ENCODE results near the gene GPR75. TPM values are rescaled to one million over a fixed set of nuclear protein-coding genes. Genes with fewer than 3 reads are reported as not detected.

The GPR75 gene
- total and polyA plus RNA-seq, 2 of the 13 experiments (the other 11 are each of a cell fraction or from before 2014, with no cell fraction given), result 3.3 to 4.1 TPM

DNA sequence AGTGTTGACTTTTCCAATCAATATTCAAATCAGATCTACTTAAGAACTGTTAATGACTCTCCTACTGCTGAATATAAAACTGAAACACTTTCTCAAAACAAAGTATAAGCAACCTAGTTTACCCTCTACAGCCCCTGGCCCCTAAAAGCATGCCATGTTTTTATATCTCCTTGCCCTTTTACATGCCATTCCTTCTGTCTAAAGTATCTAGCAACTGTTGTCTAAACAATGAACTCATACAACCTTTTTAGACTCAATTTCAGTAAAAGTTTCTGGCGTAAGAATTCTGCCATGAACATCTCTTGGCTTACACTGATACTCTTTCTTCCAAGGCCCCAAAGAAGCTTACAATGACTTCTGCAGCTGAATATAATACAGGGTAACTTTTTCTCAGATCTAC is 47.8 kb upstream of the GPR75 start:
- Histone ChIP-seq H3K4me3 (replicated peaks in 1 of 3; ENCODE audit: insufficient read depth in 1 of 3, low read depth in 2 of 3, low read length in 3 of 3) (no peak overlapping the region), H3K9me3 (ENCODE audit: low read length) (no peaks in the 10 kb centered on the region), H3K36me3 (replicated peaks in 1 of 2; ENCODE audit: control insufficient read depth in 1 of 2, insufficient read depth in 2 of 2, low read length in 2 of 2) (peaks cover 22 to 85% of the 10 kb centered on the region in 2 experiments), H3K4me2 (ENCODE audit: low read depth, low read length) (no peak overlapping the region), H4K20me1 (ENCODE audit: insufficient read depth, low read length) (no peaks in the 10 kb centered on the region), H3K27ac (ENCODE audit: extremely low read length, insufficient read depth, low read length) (no peak overlapping the region), H3K27me3 (ENCODE audit: control insufficient read depth in 1 of 2, insufficient read depth in 2 of 2, low read length in 2 of 2) (no peaks in the 10 kb centered on the region), H2AFZ (ENCODE audit: low read length) (no peak overlapping the region), H3K9ac (ENCODE audit: insufficient read depth, low read depth, low read length) (no peak overlapping the region), H3K79me2 (ENCODE audit: insufficient read depth, low read length) (no peaks in the 10 kb centered on the region), H3K4me1 (ENCODE audit: insufficient read depth, low read length) (no peaks in the 10 kb centered on the region)
- FAIRE-seq (no peak), ATAC-seq (no peak), DNase-seq (ENCODE audit: low spot score) (no peak)
- intact Hi-C loops (cut with micrococcal nuclease; ENCODE audit: unreplicated experiment) (no loop called here), in situ Hi-C loops (cut with HindIII; ENCODE audit: extremely low pct_ligation_motif_present, low pct_unique_long_range_greater_than_20kb) (no loop called here)
- ChIA-PET POLR2A (no interaction called here), CTCF (ENCODE audit: low intra/inter-chr PET ratio, low total read pairs) (no interaction called here)
- 95% methylated on average over 1 of the region's 1 CpG for WGBS (ENCODE audit: low lambda C conversion rate)
- TF ChIP-seq PHB2 (IDR thresholded peaks at IDR 0.05; ENCODE audit: partially characterized antibody), result no peak
- TF ChIP-seq, protein P1, sequence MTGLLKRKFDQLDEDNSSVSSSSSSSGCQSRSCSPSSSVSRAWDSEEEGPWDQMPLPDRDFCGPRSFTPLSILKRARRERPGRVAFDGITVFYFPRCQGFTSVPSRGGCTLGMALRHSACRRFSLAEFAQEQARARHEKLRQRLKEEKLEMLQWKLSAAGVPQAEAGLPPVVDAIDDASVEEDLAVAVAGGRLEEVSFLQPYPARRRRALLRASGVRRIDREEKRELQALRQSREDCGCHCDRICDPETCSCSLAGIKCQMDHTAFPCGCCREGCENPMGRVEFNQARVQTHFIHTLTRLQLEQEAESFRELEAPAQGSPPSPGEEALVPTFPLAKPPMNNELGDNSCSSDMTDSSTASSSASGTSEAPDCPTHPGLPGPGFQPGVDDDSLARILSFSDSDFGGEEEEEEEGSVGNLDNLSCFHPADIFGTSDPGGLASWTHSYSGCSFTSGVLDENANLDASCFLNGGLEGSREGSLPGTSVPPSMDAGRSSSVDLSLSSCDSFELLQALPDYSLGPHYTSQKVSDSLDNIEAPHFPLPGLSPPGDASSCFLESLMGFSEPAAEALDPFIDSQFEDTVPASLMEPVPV (CRISPR knock-in tag; IDR thresholded peaks at IDR 0.05), result no peak
- TF ChIP-seq, protein P2, sequence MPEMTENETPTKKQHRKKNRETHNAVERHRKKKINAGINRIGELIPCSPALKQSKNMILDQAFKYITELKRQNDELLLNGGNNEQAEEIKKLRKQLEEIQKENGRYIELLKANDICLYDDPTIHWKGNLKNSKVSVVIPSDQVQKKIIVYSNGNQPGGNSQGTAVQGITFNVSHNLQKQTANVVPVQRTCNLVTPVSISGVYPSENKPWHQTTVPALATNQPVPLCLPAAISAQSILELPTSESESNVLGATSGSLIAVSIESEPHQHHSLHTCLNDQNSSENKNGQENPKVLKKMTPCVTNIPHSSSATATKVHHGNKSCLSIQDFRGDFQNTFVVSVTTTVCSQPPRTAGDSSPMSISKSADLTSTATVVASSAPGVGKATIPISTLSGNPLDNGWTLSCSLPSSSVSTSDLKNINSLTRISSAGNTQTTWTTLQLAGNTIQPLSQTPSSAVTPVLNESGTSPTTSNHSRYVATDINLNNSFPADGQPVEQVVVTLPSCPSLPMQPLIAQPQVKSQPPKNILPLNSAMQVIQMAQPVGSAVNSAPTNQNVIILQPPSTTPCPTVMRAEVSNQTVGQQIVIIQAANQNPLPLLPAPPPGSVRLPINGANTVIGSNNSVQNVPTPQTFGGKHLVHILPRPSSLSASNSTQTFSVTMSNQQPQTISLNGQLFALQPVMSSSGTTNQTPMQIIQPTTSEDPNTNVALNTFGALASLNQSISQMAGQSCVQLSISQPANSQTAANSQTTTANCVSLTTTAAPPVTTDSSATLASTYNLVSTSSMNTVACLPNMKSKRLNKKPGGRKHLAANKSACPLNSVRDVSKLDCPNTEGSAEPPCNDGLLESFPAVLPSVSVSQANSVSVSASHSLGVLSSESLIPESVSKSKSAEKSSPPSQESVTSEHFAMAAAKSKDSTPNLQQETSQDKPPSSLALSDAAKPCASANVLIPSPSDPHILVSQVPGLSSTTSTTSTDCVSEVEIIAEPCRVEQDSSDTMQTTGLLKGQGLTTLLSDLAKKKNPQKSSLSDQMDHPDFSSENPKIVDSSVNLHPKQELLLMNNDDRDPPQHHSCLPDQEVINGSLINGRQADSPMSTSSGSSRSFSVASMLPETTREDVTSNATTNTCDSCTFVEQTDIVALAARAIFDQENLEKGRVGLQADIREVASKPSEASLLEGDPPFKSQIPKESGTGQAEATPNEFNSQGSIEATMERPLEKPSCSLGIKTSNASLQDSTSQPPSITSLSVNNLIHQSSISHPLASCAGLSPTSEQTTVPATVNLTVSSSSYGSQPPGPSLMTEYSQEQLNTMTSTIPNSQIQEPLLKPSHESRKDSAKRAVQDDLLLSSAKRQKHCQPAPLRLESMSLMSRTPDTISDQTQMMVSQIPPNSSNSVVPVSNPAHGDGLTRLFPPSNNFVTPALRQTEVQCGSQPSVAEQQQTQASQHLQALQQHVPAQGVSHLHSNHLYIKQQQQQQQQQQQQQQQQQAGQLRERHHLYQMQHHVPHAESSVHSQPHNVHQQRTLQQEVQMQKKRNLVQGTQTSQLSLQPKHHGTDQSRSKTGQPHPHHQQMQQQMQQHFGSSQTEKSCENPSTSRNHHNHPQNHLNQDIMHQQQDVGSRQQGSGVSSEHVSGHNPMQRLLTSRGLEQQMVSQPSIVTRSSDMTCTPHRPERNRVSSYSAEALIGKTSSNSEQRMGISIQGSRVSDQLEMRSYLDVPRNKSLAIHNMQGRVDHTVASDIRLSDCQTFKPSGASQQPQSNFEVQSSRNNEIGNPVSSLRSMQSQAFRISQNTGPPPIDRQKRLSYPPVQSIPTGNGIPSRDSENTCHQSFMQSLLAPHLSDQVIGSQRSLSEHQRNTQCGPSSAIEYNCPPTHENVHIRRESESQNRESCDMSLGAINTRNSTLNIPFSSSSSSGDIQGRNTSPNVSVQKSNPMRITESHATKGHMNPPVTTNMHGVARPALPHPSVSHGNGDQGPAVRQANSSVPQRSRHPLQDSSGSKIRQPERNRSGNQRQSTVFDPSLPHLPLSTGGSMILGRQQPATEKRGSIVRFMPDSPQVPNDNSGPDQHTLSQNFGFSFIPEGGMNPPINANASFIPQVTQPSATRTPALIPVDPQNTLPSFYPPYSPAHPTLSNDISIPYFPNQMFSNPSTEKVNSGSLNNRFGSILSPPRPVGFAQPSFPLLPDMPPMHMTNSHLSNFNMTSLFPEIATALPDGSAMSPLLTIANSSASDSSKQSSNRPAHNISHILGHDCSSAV (CRISPR knock-in tag; IDR thresholded peaks at IDR 0.05; ENCODE audit: borderline replicate concordance), result no peak
- TF ChIP-seq ZNF891 (CRISPR knock-in tag; IDR thresholded peaks at IDR 0.05), result no peak
- TF ChIP-seq KDM6A (CRISPR knock-in tag; IDR thresholded peaks at IDR 0.05; ENCODE audit: low read depth), result no peak
- no peak for TF ChIP-seq HIVEP1 (CRISPR knock-in tag; IDR thresholded peaks at IDR 0.05)
- TF ChIP-seq RORA (CRISPR knock-in tag; IDR thresholded peaks at IDR 0.05), result no peak
- TF ChIP-seq, protein P3, sequence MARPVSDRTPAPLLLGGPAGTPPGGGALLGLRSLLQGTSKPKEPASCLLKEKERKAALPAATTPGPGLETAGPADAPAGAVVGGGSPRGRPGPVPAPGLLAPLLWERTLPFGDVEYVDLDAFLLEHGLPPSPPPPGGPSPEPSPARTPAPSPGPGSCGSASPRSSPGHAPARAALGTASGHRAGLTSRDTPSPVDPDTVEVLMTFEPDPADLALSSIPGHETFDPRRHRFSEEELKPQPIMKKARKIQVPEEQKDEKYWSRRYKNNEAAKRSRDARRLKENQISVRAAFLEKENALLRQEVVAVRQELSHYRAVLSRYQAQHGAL (CRISPR knock-in tag; IDR thresholded peaks at IDR 0.05; ENCODE audit: not compliant biosample characterization), result no peak
- TF ChIP-seq SOX6 (IDR thresholded peaks at IDR 0.05), result no peak
- TF ChIP-seq SOX6 (CRISPR knock-in tag; IDR thresholded peaks at IDR 0.05), result no peak
- TF ChIP-seq, protein P4, sequence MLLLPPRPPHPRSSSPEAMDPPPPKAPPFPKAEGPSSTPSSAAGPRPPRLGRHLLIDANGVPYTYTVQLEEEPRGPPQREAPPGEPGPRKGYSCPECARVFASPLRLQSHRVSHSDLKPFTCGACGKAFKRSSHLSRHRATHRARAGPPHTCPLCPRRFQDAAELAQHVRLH (CRISPR knock-in tag; IDR thresholded peaks at IDR 0.05; ENCODE audit: borderline replicate concordance, low read depth), result no peak
- TF ChIP-seq ZIK1 (CRISPR knock-in tag; IDR thresholded peaks at IDR 0.05; ENCODE audit: borderline replicate concordance, low read depth), result no peak
- TF ChIP-seq ZNF746 (CRISPR knock-in tag; IDR thresholded peaks at IDR 0.05), result no peak
- TSS peak; percentile 20 for BruUV-seq (replicated peaks)
